HepG2 (cell line): ENCODE data around the gene LIME1. TPM values are rescaled to one million over a fixed set of nuclear protein-coding genes. Genes with fewer than 3 reads are reported as not detected.

Experiments used
- GLI4 ChIP-seq: sonication (generic); formaldehyde crosslinking; IDR thresholded peaks from 2 replicates; pipeline ENCODE4 v1.5.1; 2020; ENCODE audit warnings: missing genetic modification reagents, mild to moderate bottlenecking, moderate library complexity, borderline replicate concordance
- HDAC1 ChIP-seq: sonication (generic); formaldehyde crosslinking; IDR thresholded peaks from 2 replicates; pipeline ENCODE4 v1.5.1; 2020; ENCODE audit warnings: mild to moderate bottlenecking, missing genetic modification reagents
- HNRNPK ChIP-seq: fragments of 200-400 bp; formaldehyde crosslinking; IDR thresholded peaks from 2 replicates; pipeline ENCODE4 v1.6.1; 2018; ENCODE audit warnings: low read length, low read depth, moderate library complexity, mild to moderate bottlenecking; ENCODE audit not compliant: poor library complexity, severe bottlenecking
- SP5 ChIP-seq: IDR thresholded peaks from 2 replicates; pipeline ENCODE4 v1.6.1; 2016; ENCODE audit warnings: low read depth, borderline replicate concordance
- ZNF274 ChIP-seq: sonication (generic); formaldehyde crosslinking; IDR thresholded peaks from 2 replicates; pipeline ENCODE4 v1.5.1; 2020; ENCODE audit warnings: mild to moderate bottlenecking, missing genetic modification reagents
- ZNF496 ChIP-seq: sonication (generic); formaldehyde crosslinking; IDR thresholded peaks from 2 replicates; pipeline ENCODE4 v1.8.1; 2023; ENCODE audit warnings: mild to moderate bottlenecking, moderate library complexity, missing genetic modification reagents; ENCODE audit not compliant: insufficient replicate concordance
- ZNF546 ChIP-seq: sonication (generic); formaldehyde crosslinking; conservative IDR thresholded peaks from 2 replicates; pipeline ENCODE4 v1.8.1; 2023; ENCODE audit warnings: mild to moderate bottlenecking, missing genetic modification reagents
- polyA plus RNA-seq, 8 experiments: library from polyadenylated mRNA; depleted of rRNA in 3 of 8; stranded (reverse) in 7 of 8; unstranded in 1 of 8; fragments of >200 nt; fragmentation: Illumina TruSeq in 4 of 8; extraction: Trizol in 4 of 8; gene quantifications; 2 replicates each; pipeline versions ENCODE4 v1.2.1 to v1.2.3, GENCODE V29; 2011 to 2016; ENCODE audit warnings: low read depth in 4 of 8, missing spikeins in 1 of 8, mixed read lengths in 1 of 8; ENCODE audit not compliant: insufficient read depth in 1 of 8
- total RNA-seq, 5 experiments: library from RNA; depleted of rRNA; stranded (reverse); fragments of >200 nt; fragmentation: Illumina TruSeq; extraction: Trizol; gene quantifications; 2 replicates each; pipeline ENCODE4 v1.2.3, GENCODE V29; 2016; ENCODE audit warnings: low read depth in 1 of 5
- TF ChIP-seq, protein P1 (sequence below): sonication (generic); formaldehyde crosslinking; IDR thresholded peaks from 2 replicates; pipeline ENCODE4 v1.4.0; 2020; ENCODE audit warnings: mild to moderate bottlenecking, missing genetic modification reagents
- TF ChIP-seq, protein P2 (sequence below): sonication (generic); formaldehyde crosslinking; IDR thresholded peaks from 2 replicates; pipeline ENCODE4 v1.5.0; 2020; ENCODE audit warnings: mild to moderate bottlenecking, missing genetic modification reagents, borderline replicate concordance
- TF ChIP-seq, protein P3 (sequence below): sonication (generic); formaldehyde crosslinking; conservative IDR thresholded peaks from 2 replicates; pipeline ENCODE4 v1.4.0; 2020; ENCODE audit warnings: mild to moderate bottlenecking, missing genetic modification reagents, moderate library complexity
- TF ChIP-seq, protein P4 (sequence below): sonication (generic); formaldehyde crosslinking; IDR thresholded peaks from 2 replicates; pipeline ENCODE4 v1.5.1; 2020; ENCODE audit warnings: missing genetic modification reagents, mild to moderate bottlenecking, borderline replicate concordance
- TF ChIP-seq, protein P5 (sequence below): IDR thresholded peaks from 2 replicates; pipeline ENCODE4 v1.6.1; 2016; ENCODE audit warnings: missing biosample characterization, missing genetic modification reagents, low read depth

LIME1 gene
- total and polyA plus RNA-seq, 2 of the 13 experiments (the other 11 are each of a cell fraction or from before 2014, with no cell fraction given) = 13.0 to 61.5 TPM

DNA sequence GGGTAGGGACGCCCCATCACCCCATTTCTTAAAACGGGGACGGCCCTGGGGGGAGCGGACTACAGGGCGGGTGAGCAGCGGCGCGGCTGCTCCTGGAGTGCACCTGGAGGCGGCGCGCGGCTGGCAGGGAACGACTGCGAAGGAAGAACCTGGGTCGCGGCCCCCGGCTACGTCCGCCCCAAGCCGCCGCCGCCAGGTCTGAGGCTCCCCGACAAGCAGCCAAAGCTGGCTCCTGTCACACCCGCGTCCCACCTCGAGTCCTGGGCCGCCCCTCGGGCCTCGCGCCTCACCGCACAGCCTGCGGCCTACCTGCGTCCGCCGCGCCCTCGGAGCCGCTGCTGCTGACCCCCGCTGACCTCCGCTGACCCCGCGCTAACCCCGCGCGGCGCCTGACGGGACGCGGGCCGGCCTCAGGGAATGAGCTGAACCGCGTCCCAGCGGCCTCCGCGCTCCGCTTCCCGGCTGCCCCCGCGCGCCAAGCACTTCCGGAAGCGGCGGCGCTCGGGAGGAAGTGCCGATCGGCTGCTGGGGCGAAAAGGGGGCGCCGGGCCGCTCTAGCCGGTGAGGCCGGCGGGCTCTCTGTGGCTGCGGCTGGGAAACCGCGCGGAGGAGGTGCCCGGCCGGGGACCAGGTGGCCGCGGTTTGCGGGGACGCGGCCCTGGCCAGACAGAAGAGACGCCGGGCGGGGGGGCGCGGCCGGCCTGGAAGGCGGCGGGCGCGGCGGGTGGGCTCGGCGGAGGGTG, 28.7 kb upstream of the LIME1 start, which contains the start of the genes ARFRP1 and ZGPAT (continued):
- TF ChIP-seq, protein P1, sequence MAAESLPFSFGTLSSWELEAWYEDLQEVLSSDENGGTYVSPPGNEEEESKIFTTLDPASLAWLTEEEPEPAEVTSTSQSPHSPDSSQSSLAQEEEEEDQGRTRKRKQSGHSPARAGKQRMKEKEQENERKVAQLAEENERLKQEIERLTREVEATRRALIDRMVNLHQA = no peak
- no peak for TF ChIP-seq ZNF496 (CRISPR knock-in tag)
- TF ChIP-seq ZNF274 (CRISPR knock-in tag) = peak; percentile 41; the same call in 1 of the 2 replicates
- TF ChIP-seq GLI4 (CRISPR knock-in tag) = peak; percentile 98
- TF ChIP-seq ZNF546 (CRISPR knock-in tag) = peak; percentile 91; the same call in 1 of the 2 replicates
- peak; percentile 84 for TF ChIP-seq HNRNPK
- peak; percentile 79 for TF ChIP-seq SP5 (CRISPR knock-in tag)
- TF ChIP-seq, protein P2, sequence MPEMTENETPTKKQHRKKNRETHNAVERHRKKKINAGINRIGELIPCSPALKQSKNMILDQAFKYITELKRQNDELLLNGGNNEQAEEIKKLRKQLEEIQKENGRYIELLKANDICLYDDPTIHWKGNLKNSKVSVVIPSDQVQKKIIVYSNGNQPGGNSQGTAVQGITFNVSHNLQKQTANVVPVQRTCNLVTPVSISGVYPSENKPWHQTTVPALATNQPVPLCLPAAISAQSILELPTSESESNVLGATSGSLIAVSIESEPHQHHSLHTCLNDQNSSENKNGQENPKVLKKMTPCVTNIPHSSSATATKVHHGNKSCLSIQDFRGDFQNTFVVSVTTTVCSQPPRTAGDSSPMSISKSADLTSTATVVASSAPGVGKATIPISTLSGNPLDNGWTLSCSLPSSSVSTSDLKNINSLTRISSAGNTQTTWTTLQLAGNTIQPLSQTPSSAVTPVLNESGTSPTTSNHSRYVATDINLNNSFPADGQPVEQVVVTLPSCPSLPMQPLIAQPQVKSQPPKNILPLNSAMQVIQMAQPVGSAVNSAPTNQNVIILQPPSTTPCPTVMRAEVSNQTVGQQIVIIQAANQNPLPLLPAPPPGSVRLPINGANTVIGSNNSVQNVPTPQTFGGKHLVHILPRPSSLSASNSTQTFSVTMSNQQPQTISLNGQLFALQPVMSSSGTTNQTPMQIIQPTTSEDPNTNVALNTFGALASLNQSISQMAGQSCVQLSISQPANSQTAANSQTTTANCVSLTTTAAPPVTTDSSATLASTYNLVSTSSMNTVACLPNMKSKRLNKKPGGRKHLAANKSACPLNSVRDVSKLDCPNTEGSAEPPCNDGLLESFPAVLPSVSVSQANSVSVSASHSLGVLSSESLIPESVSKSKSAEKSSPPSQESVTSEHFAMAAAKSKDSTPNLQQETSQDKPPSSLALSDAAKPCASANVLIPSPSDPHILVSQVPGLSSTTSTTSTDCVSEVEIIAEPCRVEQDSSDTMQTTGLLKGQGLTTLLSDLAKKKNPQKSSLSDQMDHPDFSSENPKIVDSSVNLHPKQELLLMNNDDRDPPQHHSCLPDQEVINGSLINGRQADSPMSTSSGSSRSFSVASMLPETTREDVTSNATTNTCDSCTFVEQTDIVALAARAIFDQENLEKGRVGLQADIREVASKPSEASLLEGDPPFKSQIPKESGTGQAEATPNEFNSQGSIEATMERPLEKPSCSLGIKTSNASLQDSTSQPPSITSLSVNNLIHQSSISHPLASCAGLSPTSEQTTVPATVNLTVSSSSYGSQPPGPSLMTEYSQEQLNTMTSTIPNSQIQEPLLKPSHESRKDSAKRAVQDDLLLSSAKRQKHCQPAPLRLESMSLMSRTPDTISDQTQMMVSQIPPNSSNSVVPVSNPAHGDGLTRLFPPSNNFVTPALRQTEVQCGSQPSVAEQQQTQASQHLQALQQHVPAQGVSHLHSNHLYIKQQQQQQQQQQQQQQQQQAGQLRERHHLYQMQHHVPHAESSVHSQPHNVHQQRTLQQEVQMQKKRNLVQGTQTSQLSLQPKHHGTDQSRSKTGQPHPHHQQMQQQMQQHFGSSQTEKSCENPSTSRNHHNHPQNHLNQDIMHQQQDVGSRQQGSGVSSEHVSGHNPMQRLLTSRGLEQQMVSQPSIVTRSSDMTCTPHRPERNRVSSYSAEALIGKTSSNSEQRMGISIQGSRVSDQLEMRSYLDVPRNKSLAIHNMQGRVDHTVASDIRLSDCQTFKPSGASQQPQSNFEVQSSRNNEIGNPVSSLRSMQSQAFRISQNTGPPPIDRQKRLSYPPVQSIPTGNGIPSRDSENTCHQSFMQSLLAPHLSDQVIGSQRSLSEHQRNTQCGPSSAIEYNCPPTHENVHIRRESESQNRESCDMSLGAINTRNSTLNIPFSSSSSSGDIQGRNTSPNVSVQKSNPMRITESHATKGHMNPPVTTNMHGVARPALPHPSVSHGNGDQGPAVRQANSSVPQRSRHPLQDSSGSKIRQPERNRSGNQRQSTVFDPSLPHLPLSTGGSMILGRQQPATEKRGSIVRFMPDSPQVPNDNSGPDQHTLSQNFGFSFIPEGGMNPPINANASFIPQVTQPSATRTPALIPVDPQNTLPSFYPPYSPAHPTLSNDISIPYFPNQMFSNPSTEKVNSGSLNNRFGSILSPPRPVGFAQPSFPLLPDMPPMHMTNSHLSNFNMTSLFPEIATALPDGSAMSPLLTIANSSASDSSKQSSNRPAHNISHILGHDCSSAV (CRISPR knock-in tag) = no peak; the same call in 1 of the 2 replicates
- TF ChIP-seq HDAC1 = peak; percentile 99
- TF ChIP-seq, protein P3, sequence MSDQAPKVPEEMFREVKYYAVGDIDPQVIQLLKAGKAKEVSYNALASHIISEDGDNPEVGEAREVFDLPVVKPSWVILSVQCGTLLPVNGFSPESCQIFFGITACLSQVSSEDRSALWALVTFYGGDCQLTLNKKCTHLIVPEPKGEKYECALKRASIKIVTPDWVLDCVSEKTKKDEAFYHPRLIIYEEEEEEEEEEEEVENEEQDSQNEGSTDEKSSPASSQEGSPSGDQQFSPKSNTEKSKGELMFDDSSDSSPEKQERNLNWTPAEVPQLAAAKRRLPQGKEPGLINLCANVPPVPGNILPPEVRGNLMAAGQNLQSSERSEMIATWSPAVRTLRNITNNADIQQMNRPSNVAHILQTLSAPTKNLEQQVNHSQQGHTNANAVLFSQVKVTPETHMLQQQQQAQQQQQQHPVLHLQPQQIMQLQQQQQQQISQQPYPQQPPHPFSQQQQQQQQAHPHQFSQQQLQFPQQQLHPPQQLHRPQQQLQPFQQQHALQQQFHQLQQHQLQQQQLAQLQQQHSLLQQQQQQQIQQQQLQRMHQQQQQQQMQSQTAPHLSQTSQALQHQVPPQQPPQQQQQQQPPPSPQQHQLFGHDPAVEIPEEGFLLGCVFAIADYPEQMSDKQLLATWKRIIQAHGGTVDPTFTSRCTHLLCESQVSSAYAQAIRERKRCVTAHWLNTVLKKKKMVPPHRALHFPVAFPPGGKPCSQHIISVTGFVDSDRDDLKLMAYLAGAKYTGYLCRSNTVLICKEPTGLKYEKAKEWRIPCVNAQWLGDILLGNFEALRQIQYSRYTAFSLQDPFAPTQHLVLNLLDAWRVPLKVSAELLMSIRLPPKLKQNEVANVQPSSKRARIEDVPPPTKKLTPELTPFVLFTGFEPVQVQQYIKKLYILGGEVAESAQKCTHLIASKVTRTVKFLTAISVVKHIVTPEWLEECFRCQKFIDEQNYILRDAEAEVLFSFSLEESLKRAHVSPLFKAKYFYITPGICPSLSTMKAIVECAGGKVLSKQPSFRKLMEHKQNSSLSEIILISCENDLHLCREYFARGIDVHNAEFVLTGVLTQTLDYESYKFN (CRISPR knock-in tag) = peak; percentile 68
- TF ChIP-seq, protein P4, sequence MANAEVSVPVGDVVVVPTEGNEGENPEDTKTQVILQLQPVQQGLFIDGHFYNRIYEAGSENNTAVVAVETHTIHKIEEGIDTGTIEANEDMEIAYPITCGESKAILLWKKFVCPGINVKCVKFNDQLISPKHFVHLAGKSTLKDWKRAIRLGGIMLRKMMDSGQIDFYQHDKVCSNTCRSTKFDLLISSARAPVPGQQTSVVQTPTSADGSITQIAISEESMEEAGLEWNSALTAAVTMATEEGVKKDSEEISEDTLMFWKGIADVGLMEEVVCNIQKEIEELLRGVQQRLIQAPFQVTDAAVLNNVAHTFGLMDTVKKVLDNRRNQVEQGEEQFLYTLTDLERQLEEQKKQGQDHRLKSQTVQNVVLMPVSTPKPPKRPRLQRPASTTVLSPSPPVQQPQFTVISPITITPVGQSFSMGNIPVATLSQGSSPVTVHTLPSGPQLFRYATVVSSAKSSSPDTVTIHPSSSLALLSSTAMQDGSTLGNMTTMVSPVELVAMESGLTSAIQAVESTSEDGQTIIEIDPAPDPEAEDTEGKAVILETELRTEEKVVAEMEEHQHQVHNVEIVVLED (CRISPR knock-in tag) = peak; percentile 97
- TF ChIP-seq, protein P5, sequence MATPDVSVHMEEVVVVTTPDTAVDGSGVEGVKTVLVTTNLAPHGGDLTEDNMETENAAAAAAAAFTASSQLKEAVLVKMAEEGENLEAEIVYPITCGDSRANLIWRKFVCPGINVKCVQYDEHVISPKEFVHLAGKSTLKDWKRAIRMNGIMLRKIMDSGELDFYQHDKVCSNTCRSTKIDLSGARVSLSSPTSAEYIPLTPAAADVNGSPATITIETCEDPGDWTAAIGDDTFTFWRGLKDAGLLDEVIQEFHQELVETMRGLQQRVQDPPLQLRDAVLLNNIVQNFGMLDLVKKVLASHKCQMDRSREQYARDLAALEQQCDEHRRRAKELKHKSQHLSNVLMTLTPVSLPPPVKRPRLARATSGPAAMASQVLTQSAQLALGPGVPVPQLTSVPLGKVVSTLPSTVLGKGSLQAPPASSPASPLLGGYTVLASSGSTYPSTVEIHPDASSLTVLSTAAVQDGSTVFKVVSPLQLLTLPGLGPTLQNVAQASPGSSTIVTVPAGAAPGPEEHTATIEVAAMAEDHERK (CRISPR knock-in tag) = peak; percentile 96
